Osteoblast (primary cell): Measurements from ENCODE around the gene FASLG. TPM values are rescaled to one million over a fixed set of nuclear protein-coding genes. Genes with fewer than 3 reads are reported as not detected.

ENCODE experiments used
- DNase-seq: peaks from one replicate; pipeline ENCODE4 v3.0.0; 2011; ENCODE audit warnings: low spot score, mixed read lengths; ENCODE audit not compliant: insufficient read length; ENCODE audit errors: missing footprints
- H2AFZ ChIP-seq: 2 replicates; pipeline ENCODE4 v1.6.0; 2011; ENCODE audit warnings: mild to moderate bottlenecking, low read length
- H3K27ac ChIP-seq: 2 replicates; pipeline ENCODE4 v1.5.1; 2011; ENCODE audit warnings: mild to moderate bottlenecking, low read depth, low read length, moderate library complexity
- H3K27me3 ChIP-seq: 2 replicates; pipeline ENCODE4 v1.6.0; 2012; ENCODE audit warnings: mild to moderate bottlenecking, control low read depth, inconsistent platforms, low read length, moderate library complexity; ENCODE audit not compliant: insufficient read depth
- H3K36me3 ChIP-seq: 2 replicates; pipeline ENCODE4 v1.5.1; 2011; ENCODE audit warnings: mild to moderate bottlenecking, low read length, control low read depth, moderate library complexity; ENCODE audit not compliant: insufficient read depth
- H3K4me1 ChIP-seq: 2 replicates; pipeline ENCODE4 v1.5.1; 2011; ENCODE audit warnings: mild to moderate bottlenecking, low read length, control low read depth, moderate library complexity; ENCODE audit not compliant: insufficient read depth
- H3K4me2 ChIP-seq: 2 replicates; pipeline ENCODE4 v1.6.0; 2011; ENCODE audit warnings: mild to moderate bottlenecking, low read length; ENCODE audit not compliant: insufficient read depth
- H3K4me3 ChIP-seq: fragments of 200-600 bp; sonication (generic); 3 replicates; pipeline ENCODE4 v1.5.1; 2012; ENCODE audit warnings: mild to moderate bottlenecking, low read length, inconsistent platforms; ENCODE audit not compliant: insufficient read depth
- H3K79me2 ChIP-seq: 2 replicates; pipeline ENCODE4 v1.6.0; 2012; ENCODE audit warnings: mild to moderate bottlenecking, low read length, control low read depth, inconsistent platforms; ENCODE audit not compliant: insufficient read depth
- H3K9me3 ChIP-seq: 2 replicates; pipeline ENCODE4 v1.5.1; 2011; ENCODE audit warnings: low read depth, low read length, control low read depth
- H4K20me1 ChIP-seq: 2 replicates; pipeline ENCODE4 v1.6.0; 2012; ENCODE audit warnings: mild to moderate bottlenecking, low read length, control low read depth; ENCODE audit not compliant: insufficient read depth
- total RNA-seq: library from RNA; depleted of rRNA; stranded (reverse); fragments of >200 nt; gene quantifications from 2 replicates; pipeline ENCODE4 v1.2.3, GENCODE V29; 2012
- TF ChIP-seq, protein P1 (sequence below): IDR thresholded peaks from 2 replicates; pipeline ENCODE4 v1.5.1; 2011; ENCODE audit warnings: mild to moderate bottlenecking, low read depth, low read length, moderate library complexity; ENCODE audit errors: extremely low read depth

The FASLG gene
- total RNA-seq, 1 donor: not detected

DNA sequence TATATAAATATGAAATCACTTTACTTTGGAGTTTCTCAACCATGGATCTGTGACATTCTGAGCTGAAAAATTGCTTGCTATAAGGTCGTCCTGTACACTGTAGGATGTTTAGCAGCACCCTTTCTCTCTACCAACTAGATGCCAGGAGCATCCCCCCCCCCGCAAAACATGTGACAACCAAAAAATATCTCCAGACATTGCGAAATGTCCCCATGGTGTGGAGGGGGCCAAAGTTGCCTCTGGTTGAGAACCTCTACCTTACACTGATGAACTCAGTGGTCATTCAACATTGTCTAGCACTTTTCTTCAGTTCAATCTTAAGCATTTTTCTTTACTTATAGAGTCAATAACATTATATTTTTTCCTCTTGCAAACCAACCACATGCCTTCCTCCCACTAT lies 9.2 kb downstream of the FASLG start:
- Histone ChIP-seq H3K27me3 (no peaks in the 10 kb centered on the region), H3K27ac (no peak overlapping the region), H3K4me2 (no peak overlapping the region), H3K9me3 (no peaks in the 10 kb centered on the region), H3K36me3 (no peaks in the 10 kb centered on the region), H3K4me1 (peaks cover 2% of the 10 kb centered on the region), H3K4me3 (no peak overlapping the region), H2AFZ (no peak overlapping the region), H4K20me1 (no peaks in the 10 kb centered on the region), H3K79me2 (no peaks in the 10 kb centered on the region)
- no peak for DNase-seq
- TF ChIP-seq, protein P1, sequence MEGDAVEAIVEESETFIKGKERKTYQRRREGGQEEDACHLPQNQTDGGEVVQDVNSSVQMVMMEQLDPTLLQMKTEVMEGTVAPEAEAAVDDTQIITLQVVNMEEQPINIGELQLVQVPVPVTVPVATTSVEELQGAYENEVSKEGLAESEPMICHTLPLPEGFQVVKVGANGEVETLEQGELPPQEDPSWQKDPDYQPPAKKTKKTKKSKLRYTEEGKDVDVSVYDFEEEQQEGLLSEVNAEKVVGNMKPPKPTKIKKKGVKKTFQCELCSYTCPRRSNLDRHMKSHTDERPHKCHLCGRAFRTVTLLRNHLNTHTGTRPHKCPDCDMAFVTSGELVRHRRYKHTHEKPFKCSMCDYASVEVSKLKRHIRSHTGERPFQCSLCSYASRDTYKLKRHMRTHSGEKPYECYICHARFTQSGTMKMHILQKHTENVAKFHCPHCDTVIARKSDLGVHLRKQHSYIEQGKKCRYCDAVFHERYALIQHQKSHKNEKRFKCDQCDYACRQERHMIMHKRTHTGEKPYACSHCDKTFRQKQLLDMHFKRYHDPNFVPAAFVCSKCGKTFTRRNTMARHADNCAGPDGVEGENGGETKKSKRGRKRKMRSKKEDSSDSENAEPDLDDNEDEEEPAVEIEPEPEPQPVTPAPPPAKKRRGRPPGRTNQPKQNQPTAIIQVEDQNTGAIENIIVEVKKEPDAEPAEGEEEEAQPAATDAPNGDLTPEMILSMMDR: no peak

DNA sequence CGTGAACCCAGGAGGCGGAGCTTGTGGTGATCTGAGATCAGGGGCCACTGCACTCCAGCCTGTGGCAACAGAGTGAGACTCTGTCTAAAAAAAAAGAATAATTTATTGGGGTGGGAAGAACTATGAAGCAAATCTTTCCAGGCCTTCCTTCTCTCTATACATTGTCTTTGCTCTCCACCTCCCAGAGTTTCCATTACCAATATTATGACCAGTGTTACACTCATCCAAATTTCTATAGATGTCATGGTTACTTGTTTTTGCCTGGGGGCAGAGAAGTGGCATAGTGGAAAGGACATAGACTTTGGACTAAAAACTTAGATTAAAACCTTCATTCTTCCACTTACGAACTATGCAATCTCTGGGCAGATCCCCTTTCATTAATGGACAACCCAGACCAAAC lies 10.1 kb downstream of the FASLG start:
- no peak overlapping the region for H3K4me3 ChIP-seq
- no peaks in the 10 kb centered on the region for H3K9me3 ChIP-seq
- no peaks in the 10 kb centered on the region for H4K20me1 ChIP-seq
- DNase-seq: no peak
- H2AFZ ChIP-seq: no peak overlapping the region
- H3K36me3 ChIP-seq: no peaks in the 10 kb centered on the region
- no peak overlapping the region for H3K4me2 ChIP-seq
- H3K79me2 ChIP-seq: no peaks in the 10 kb centered on the region
- no peaks in the 10 kb centered on the region for H3K27me3 ChIP-seq
- H3K4me1 ChIP-seq: no peaks in the 10 kb centered on the region
- TF ChIP-seq, protein P1: no peak
- no peak overlapping the region for H3K27ac ChIP-seq

DNA sequence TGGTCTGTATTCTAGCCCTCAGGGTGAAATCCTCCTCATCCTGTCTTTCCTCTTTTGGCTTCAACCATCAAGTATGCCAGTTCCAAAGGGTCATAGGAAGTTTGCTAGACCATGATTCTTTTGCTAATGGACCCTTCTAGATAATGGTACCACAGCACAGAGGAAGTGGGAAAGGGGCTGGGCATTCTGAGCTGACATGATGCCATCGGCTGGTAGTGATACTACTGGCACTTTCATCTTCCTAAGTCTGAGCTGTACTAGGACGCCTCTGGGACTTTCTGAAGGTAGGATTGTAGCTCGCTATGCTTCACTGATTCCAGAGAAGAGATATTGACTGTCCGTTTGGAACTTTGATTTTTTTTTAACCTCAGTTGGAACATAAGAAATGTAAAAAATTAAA lies 11.4 kb downstream of the FASLG start:
- Histone ChIP-seq H3K27ac (no peak overlapping the region), H4K20me1 (no peaks in the 10 kb centered on the region), H3K4me1 (peaks cover 3% of the 10 kb centered on the region), H3K79me2 (no peaks in the 10 kb centered on the region), H3K36me3 (no peaks in the 10 kb centered on the region), H3K4me3 (no peak overlapping the region), H2AFZ (no peak overlapping the region), H3K9me3 (no peaks in the 10 kb centered on the region), H3K4me2 (no peak overlapping the region), H3K27me3 (no peaks in the 10 kb centered on the region)
- TF ChIP-seq, protein P1: no peak
- no peak for DNase-seq

DNA sequence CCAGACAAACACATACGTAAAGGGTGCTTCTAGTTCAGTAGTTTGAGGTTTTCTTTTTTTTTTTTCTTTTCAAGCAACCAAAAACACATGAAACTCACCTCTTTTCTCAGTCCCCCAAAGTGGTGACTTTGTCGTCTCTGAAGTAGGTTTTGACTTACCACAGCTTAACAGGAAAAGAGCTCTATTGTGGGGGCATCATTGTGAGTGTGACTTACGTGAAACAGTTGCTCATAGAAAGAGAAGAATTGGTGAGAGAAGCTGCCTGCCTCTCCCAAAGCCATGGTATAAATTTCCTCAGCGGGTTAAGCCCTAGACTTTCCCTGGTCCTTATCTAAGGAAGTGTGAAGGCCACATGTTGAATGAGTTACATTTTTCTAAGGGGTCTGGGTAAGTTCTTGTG lies 11.9 kb downstream of the FASLG start:
- no peaks in the 10 kb centered on the region for H4K20me1 ChIP-seq
- no peaks in the 10 kb centered on the region for H3K9me3 ChIP-seq
- peaks cover 3% of the 10 kb centered on the region for H3K4me1 ChIP-seq
- no peak overlapping the region for H3K27ac ChIP-seq
- no peaks in the 10 kb centered on the region for H3K79me2 ChIP-seq
- no peak overlapping the region for H3K4me3 ChIP-seq
- H3K36me3 ChIP-seq: no peaks in the 10 kb centered on the region
- TF ChIP-seq, protein P1: no peak
- H3K4me2 ChIP-seq: no peak overlapping the region
- no peaks in the 10 kb centered on the region for H3K27me3 ChIP-seq
- no peak for DNase-seq
- H2AFZ ChIP-seq: no peak overlapping the region
